Measurements from ENCODE around the gene LAT.

- TF ChIP-seq EZH2 (IDR thresholded peaks at IDR 0.05; ENCODE audit: insufficient read depth, poor library complexity, severe bottlenecking) (no peak), EZH2phosphoT487 (IDR thresholded peaks at IDR 0.05; ENCODE audit: insufficient read depth, low read depth) (no peak)
These were observed 44.5 kb downstream of the LAT start for GRCh38 chr16:29029168-29029994.
